Heart left ventricle (tissue), 16 donors: ENCODE measurements around the gene MAN1C1. TPM values are rescaled to one million over a fixed set of nuclear protein-coding genes. Genes with fewer than 3 reads are reported as not detected.

ENCODE experiments used
- ATAC-seq, 4 donors: fragments of 200-7000 bp; cut with Tn5 transposase; one replicate each; pipeline ENCODE4 v1.9.1; 2020 to 2022; ENCODE audit warnings: moderate library complexity in 4 of 4, mild to moderate bottlenecking in 3 of 4, moderate number of reproducible peaks in 1 of 4
- DNase-seq, 5 donors: peaks; one replicate each; pipeline ENCODE4 v3.0.0-alpha.2; 2020
- H3K27ac ChIP-seq, 12 donors: fragments of 200-600 bp; sonication (generic) in 4 of 12; one replicate each; pipeline versions ENCODE4 v1.5.0 to v1.8.0; 2016 to 2022; ENCODE audit warnings: mild to moderate bottlenecking in 2 of 12
- H3K27me3 ChIP-seq, 9 donors: fragments of 200-600 bp; sonication (generic) in 2 of 9; one replicate each; pipeline versions ENCODE4 v1.5.1 to v1.8.0; 2016 to 2022; ENCODE audit warnings: mild to moderate bottlenecking in 3 of 9
- H3K36me3 ChIP-seq, 9 donors: fragments of 200-600 bp; sonication (generic) in 2 of 9; one replicate each; pipeline versions ENCODE4 v1.5.0 to v1.8.0; 2018 to 2022; ENCODE audit warnings: mild to moderate bottlenecking in 2 of 9
- H3K4me1 ChIP-seq, 12 donors: fragments of 200-600 bp; sonication (generic) in 4 of 12; one replicate each; pipeline versions ENCODE4 v1.5.0 to v1.8.0; 2016 to 2022; ENCODE audit warnings: mild to moderate bottlenecking in 3 of 12
- H3K4me3 ChIP-seq, 12 donors: fragments of 200-600 bp; sonication (generic) in 4 of 12; one replicate each; pipeline versions ENCODE4 v1.5.0 to v1.8.0; 2017 to 2022; ENCODE audit warnings: mild to moderate bottlenecking in 9 of 12, moderate library complexity in 4 of 12
- H3K9me3 ChIP-seq, 12 donors: fragments of 200-600 bp; sonication (generic) in 4 of 12; one replicate each; pipeline versions ENCODE4 v1.5.0 to v1.8.0; 2016 to 2022; ENCODE audit warnings: mild to moderate bottlenecking in 1 of 12
- POLR2A ChIP-seq, 2 donors: fragments of 450-650 bp; IDR thresholded peaks; one replicate each; pipeline ENCODE4 v1.6.1; 2017; ENCODE audit warnings: antibody characterized with exemption in 2 of 2, mild to moderate bottlenecking in 2 of 2, moderate library complexity in 2 of 2
- WGBS, 4 donors: extraction: QIAGEN DNeasy Blood & Tissue Kit in 2 of 4; methylation state at CpG; one replicate each; pipeline versions ENCODE4 v1.1.5 to v1.1.7; 2013 to 2018; 5-methylcytosine and 5-hydroxymethylcytosine counted together
- intact Hi-C, 10 donors: fragments of 100-400 bp; cut with DNase I; formaldehyde crosslinking; loops; one replicate each; pipeline versions ENCODE4 v1.11.1 to v1.14.2; 2022
- polyA plus RNA-seq, 2 donors: library from polyadenylated mRNA; stranded (reverse); fragments of 200-250 nt; gene quantifications; one replicate each; pipeline ENCODE4 v1.2.3, GENCODE V29; 2013
- total RNA-seq, 9 donors: library from RNA; depleted of rRNA in 2 of 9; stranded (reverse); fragments of >200 nt in 2 of 9; fragmentation: NEBNext Ultra II Directional in 3 of 9; extraction: Animal tissue kit (Norgen Biotek cat#: 25700) in 3 of 9; gene quantifications; one replicate each; pipeline versions ENCODE4 v1.1.0 to v1.2.4, GENCODE V29; 2016 to 2023
- TF ChIP-seq, protein P1 (sequence below), 12 donors: fragments of 200-600 bp; sonication (generic) in 4 of 12; IDR thresholded peaks; one replicate each; pipeline versions ENCODE4 v1.5.0 to v1.8.0; 2018 to 2022; ENCODE audit warnings: antibody characterized with exemption in 12 of 12, mild to moderate bottlenecking in 5 of 12
- donor health status: ischemic (EF 13 %, LVEDD 7.1; RV severe dilation, severe dysfunction).
- donor health status: healthy with polysubstance abuse.
- donor health status: DM: no; HTN: yes; CAD: no.
- donor health status: DM: no; HTN: no; CAD: no.
- donor health status: ischemic (EF 25% LVEDD 6.9; RV normal size, moderate dysfunction).
- donor health status: ischemic (EF 25% LVEDD 5.7; RV mildly dilated, moderate dysfunction).
- donor health status: healthy.
- donor health status: DM: yes; HTN: yes; CAD: no.
- donor health status: ischemic (EF 35%, LVEDD 5.7; RV mildly dilated, moderate dysfunction).
- donor health status: nonischemic (EF 11% LVEDD 7.7; RV severe dilation, severe dysfunction).
- donor health status: DM: yes; HTN: yes; CAD: no.
- donor health status: PGD.
- donor health status: ischemic (EF 29% LVEDD 5.4; RV normal size, mild dysfunction).
- donor health status: nonischemic (EF 23%, LVEDD 6.1; RV moderate dilation, normal function).

The MAN1C1 gene
- total and polyA plus RNA-seq, 11 donors: 7.7 to 25.7 (median 14.7) TPM

- no peak for TF ChIP-seq POLR2A (IDR thresholded peaks at IDR 0.05)
- TF ChIP-seq, protein P1, sequence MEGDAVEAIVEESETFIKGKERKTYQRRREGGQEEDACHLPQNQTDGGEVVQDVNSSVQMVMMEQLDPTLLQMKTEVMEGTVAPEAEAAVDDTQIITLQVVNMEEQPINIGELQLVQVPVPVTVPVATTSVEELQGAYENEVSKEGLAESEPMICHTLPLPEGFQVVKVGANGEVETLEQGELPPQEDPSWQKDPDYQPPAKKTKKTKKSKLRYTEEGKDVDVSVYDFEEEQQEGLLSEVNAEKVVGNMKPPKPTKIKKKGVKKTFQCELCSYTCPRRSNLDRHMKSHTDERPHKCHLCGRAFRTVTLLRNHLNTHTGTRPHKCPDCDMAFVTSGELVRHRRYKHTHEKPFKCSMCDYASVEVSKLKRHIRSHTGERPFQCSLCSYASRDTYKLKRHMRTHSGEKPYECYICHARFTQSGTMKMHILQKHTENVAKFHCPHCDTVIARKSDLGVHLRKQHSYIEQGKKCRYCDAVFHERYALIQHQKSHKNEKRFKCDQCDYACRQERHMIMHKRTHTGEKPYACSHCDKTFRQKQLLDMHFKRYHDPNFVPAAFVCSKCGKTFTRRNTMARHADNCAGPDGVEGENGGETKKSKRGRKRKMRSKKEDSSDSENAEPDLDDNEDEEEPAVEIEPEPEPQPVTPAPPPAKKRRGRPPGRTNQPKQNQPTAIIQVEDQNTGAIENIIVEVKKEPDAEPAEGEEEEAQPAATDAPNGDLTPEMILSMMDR (IDR thresholded peaks at IDR 0.05): no peak
- WGBS, 4 donors: 63 to 74% (median 68%) methylated on average over 6 of the region's 6 CpGs
- peaks cover 0 to 70% (median 39%) of the 10 kb centered on the region in 12 donors for H3K4me1 ChIP-seq
- no peaks in the 10 kb centered on the region for H3K9me3 ChIP-seq
- intact Hi-C loops: loop anchor here in 2 of 10 donors (5.0 kb wide), 2 partner anchors 40 kb away; partner anchors contain the start of gene MAN1C1 (in 2 of the 2)
- peak overlapping the region in 6 of 12 donors; percentile 4 to 77 (median 34) for H3K27ac ChIP-seq
- H3K27me3 ChIP-seq: no peaks in the 10 kb centered on the region
- no peaks in the 10 kb centered on the region for H3K36me3 ChIP-seq
- ATAC-seq: no peak
- no peak for DNase-seq
- H3K4me3 ChIP-seq: no peak overlapping the region
Measured at GRCh38 chr1:25657121-25657882, 40.7 kb downstream of the MAN1C1 start.

DNA sequence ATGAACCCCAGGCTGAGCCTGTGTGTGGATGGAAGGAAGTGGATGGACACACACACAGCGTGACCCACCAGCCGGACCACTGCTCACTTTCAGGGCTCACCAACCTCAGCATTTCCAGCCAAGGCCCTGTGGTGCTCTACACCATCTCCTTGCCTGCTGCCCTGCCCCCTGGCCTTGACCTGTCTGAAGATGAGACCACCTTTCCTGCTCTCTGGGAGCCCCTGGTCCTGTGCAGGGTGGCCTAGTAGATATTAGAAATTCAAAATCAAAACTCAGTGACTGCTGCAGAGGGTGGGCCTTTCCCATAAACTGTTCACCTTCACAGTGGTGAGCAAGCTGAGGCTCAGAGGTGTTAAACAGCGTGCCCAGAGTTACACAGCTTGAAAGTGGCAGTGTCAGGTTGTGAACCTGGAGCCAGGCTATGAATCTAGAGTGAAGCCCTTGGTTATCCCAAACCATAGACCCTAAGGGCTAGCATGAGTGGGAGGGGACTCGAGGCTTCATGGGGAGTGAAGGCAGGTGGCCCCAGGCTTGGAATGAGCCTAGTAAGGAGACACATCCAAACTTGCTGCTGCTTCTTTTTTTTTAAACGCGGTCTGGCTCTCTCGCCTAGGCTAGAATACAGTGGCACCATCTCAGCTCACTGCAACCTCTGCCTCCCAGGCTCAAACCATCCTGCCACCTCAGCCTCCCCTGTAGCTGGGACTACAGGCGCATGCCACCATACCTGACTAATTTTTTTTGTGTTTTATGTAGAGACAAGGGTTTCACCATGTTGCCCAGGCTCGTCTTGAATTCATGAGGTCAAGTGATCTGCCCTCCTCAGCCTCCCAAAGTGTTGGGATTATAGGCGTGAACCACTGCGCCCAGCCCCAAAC, 41.5 kb downstream of the MAN1C1 start:
- Histone ChIP-seq H3K4me3 (no peak overlapping the region), H3K27me3 (no peaks in the 10 kb centered on the region), H3K4me1 (peaks cover 0 to 64% (median 36%) of the 10 kb centered on the region in 12 donors), H3K36me3 (no peaks in the 10 kb centered on the region), H3K9me3 (no peaks in the 10 kb centered on the region), H3K27ac (peak overlapping the region in 11 of 12 donors; percentile 3 to 83 (median 74))
- 91 to 98% (median 92%) methylated on average over 9 to 11 of the region's 11 CpGs for WGBS, 4 donors
- DNase-seq (peak in 1 of 5 donors; percentile 4), ATAC-seq (no peak)
- intact Hi-C loops: loop anchor here in 2 of 10 donors (5.0 kb wide), 2 partner anchors 39 to 41 kb away; partner anchors contain the start of gene MAN1C1 (in 2 of the 2)
- TF ChIP-seq, protein P1 (IDR thresholded peaks at IDR 0.05): no peak
- no peak for TF ChIP-seq POLR2A (IDR thresholded peaks at IDR 0.05)

DNA sequence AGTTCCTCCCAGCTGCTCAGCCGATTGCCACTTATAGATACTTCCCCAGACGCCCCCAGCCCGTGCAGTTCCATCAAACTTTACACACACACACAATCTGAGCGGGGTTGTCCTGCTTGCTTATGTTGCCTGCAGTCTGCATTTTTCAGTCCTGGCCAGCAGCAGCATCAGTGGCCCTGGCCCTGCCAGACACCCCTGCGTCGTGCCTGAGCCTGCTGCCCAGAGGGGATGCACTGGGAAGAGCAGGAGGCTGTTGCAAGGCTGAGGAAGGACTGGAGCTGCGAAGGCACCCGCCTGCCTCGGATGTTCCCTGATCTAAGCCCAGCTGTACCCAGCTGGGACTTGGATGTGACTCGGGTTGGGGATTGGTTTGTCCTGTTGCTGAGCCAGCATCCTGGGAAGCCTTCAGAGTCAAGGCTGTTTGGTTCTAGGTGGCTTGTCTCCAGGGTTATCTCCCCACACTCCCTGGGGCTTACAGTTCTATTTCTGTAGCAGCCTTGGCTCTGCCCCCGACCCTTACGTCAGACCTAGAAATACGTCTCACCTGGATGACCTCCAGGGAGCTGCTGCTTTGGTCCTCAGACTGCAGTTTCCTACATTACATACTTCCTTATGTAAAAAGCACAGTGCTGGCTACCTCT, 42.3 kb downstream of the MAN1C1 start:
- H3K4me1 ChIP-seq: peaks cover 2 to 71% (median 40%) of the 10 kb centered on the region in 12 donors
- no peak for TF ChIP-seq POLR2A (IDR thresholded peaks at IDR 0.05)
- TF ChIP-seq, protein P1 (IDR thresholded peaks at IDR 0.05): no peak
- 19 to 45% (median 36%) methylated on average over 13 of the region's 13 CpGs for WGBS, 4 donors
- DNase-seq: peak in 4 of 5 donors; percentile 78 to 89 (median 86)
- no peaks in the 10 kb centered on the region for H3K27me3 ChIP-seq
- no peak overlapping the region for H3K4me3 ChIP-seq
- H3K36me3 ChIP-seq: no peaks in the 10 kb centered on the region
- intact Hi-C loops: loop anchor here in 2 of 10 donors (5.0 kb wide), 2 partner anchors 38 to 42 kb away; partner anchors contain the start of gene MAN1C1 (in 2 of the 2)
- peak overlapping the region in 11 of 12 donors; percentile 3 to 83 (median 74) for H3K27ac ChIP-seq
- peak; percentile 95 to 96 (median 95) for ATAC-seq
- no peaks in the 10 kb centered on the region for H3K9me3 ChIP-seq
